ENCODE measurements around the gene TCP11L1.
A peak's percentile ranks its signal among the peaks of the same experiment; 100 is the strongest.
"Not testable (repeated sequence)": the region's sequence is repeated elsewhere in the genome, so short reads cannot be mapped to it uniquely, and the experiment has no call there.

TCP11L1 gene

DNA sequence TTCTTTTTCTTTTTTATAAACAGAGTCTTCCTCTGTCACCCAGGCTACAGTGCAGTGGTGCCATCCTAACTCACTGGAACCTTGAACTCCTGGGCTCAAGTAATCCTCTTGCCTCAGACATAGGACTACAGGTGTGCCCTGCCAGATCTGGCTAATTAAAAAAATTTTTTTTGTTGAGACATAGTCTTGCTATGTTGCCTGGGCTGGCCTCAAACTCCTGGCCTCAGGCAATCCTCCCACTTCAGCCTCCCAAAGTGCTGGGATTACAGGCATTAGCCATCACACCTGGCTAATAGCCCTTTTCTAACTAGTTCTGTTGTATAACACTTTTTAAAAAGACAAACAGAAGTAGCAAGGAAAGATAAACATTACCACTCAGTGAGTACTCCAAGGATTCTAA, 64.5 kb downstream of the TCP11L1 start:
- TF ChIP-seq, protein P1, sequence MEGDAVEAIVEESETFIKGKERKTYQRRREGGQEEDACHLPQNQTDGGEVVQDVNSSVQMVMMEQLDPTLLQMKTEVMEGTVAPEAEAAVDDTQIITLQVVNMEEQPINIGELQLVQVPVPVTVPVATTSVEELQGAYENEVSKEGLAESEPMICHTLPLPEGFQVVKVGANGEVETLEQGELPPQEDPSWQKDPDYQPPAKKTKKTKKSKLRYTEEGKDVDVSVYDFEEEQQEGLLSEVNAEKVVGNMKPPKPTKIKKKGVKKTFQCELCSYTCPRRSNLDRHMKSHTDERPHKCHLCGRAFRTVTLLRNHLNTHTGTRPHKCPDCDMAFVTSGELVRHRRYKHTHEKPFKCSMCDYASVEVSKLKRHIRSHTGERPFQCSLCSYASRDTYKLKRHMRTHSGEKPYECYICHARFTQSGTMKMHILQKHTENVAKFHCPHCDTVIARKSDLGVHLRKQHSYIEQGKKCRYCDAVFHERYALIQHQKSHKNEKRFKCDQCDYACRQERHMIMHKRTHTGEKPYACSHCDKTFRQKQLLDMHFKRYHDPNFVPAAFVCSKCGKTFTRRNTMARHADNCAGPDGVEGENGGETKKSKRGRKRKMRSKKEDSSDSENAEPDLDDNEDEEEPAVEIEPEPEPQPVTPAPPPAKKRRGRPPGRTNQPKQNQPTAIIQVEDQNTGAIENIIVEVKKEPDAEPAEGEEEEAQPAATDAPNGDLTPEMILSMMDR (conservative IDR thresholded peaks at IDR 0.05; ENCODE audit: low read depth) = no peak
- no peak overlapping the region for H3K27ac ChIP-seq
- ChIA-PET POLR2A (ENCODE audit: low non-redundant PET) (no interaction called here), CTCF (no interaction called here)
- DNase-seq (ENCODE audit: low spot score) = no peak

DNA sequence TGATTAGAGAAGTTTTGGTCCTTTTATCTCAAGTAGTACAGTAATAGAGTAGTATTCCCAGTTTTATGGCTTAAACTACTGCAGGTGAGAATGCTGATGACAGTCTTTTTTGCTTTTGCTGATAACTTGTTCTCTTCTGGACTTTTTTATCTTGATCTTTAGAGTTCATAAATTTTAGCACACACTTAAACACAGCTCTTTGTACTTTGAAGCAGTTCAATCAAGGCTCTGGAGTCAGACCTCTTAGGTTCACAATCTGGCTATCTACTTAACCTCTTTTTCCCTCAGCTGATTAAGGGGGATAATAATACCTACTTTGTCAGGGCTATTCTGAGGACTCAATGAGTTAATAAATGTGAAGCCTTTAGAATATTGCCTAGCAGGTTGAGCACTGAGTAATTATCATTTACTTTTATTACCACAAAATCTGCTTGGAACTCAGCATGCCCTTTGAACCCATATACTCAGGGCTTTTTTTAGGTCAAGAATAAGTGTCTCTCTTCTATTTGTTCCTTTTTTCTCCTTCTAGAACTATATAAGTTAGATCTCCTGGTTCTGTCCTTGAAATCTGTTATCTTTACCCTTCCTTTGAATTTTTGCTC, 70.0 kb downstream of the TCP11L1 start:
- CTCF ChIA-PET = no interaction called here
- TF ChIP-seq, protein P1 (conservative IDR thresholded peaks at IDR 0.05; ENCODE audit: low read depth) = no peak
- no peak for DNase-seq (ENCODE audit: low spot score)
- POLR2A ChIA-PET (ENCODE audit: low non-redundant PET) = no interaction called here
- H3K27ac ChIP-seq = no peak overlapping the region

DNA sequence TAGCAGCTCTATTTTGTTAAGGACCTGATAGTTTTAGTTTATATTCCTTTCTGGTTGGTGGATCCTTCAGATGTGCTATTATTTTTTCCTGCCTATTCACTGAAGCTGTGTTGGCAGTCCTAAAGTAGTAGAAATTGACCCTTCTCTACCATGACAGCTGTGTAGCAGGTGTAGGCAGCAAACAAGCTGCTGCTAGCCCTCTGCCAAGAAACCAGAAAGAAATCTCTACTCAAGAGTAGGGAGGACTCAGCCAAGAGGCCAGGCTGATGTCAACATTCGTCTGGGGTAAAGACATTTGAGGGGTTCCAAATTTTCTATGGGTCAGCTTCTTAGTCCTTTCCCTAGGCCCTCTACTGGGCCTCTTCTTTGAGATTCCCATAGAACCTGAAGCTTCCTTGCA, 70.7 kb downstream of the TCP11L1 start:
- DNase-seq (ENCODE audit: low spot score) = no peak
- TF ChIP-seq, protein P1 (conservative IDR thresholded peaks at IDR 0.05; ENCODE audit: low read depth) = no peak
- CTCF ChIA-PET = interaction anchor here (0.7 kb wide), 1 partner anchor 12 kb away, joined by 3 read pairs; no protein-coding TSS in a partner anchor
- POLR2A ChIA-PET (ENCODE audit: low non-redundant PET) = no interaction called here
- no peak overlapping the region for H3K27ac ChIP-seq

- CTCF ChIA-PET = no interaction called here
- POLR2A ChIA-PET (ENCODE audit: low non-redundant PET) = no interaction called here
- H3K27ac ChIP-seq = no peak overlapping the region
- DNase-seq (ENCODE audit: low spot score) = peak; percentile 37
- TF ChIP-seq, protein P1 (conservative IDR thresholded peaks at IDR 0.05; ENCODE audit: low read depth) = no peak
These were observed 77.2 kb downstream of the TCP11L1 start for GRCh38 chr11:33116535-33116934.

DNA sequence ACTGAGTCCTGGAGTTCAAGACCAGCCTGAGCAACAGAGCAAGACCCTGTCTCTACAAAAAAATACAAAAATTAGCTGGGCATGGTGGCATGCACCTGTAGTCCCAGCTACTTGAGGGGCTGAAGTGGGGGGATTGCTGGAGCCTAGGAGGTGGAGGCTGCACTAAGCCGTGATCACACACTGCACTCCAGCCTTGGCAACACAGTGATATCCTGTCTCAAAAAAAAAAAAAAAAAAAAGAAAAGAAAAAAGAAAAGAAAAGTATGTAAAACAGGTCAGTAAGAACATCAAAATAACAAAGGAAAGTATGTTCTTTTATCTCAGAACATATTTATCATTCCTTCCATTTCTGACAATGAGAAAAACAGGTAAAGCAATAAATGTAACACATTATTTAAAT, 83.3 kb downstream of the TCP11L1 start:
- H3K27ac ChIP-seq; CTCF ChIA-PET; POLR2A ChIA-PET (ENCODE audit: low non-redundant PET); DNase-seq (ENCODE audit: low spot score): not testable (repeated sequence)
